Stimulated activated naive CD4-positive, alpha-beta T cell (primary cell): ENCODE measurements around the gene QDPR.
"Not testable (repeated sequence)": the region's sequence is repeated elsewhere in the genome, so short reads cannot be mapped to it uniquely, and the experiment has no call there.

Experiments
- DNase-seq, 6 experiments: peaks; one replicate each; lab custom pipeline; 2025; lab: John Stamatoyannopoulos, UW

Gene QDPR

GRCh38 chr4:17490575-17491059 is 21.3 kb downstream of the QDPR start:
- no peak for DNase-seq

GRCh38 chr4:17489721-17490120 is 22.2 kb downstream of the QDPR start:
- no peak for DNase-seq

- DNase-seq = no peak
Observed at GRCh38 chr4:17489123-17489522, 22.8 kb downstream of the QDPR start.

GRCh38 chr4:17482716-17483115 is 29.2 kb downstream of the QDPR start:
- DNase-seq = no peak

GRCh38 chr4:17480955-17481354 is 30.9 kb downstream of the QDPR start:
- no peak for DNase-seq

- no peak for DNase-seq
Observed at GRCh38 chr4:17480210-17480927, 31.5 kb downstream of the QDPR start.

- DNase-seq = no peak
Observed at GRCh38 chr4:17477774-17478472, 34.0 kb downstream of the QDPR start.

- no peak for DNase-seq
Observed at GRCh38 chr4:17476853-17477252, 35.0 kb downstream of the QDPR start.

- DNase-seq = no peak
Observed at GRCh38 chr4:17475481-17475880, 36.4 kb downstream of the QDPR start.

- DNase-seq = no peak
Observed at GRCh38 chr4:17469931-17470674, 41.8 kb downstream of the QDPR start.

GRCh38 chr4:17468619-17469221 is 43.2 kb downstream of the QDPR start:
- no peak for DNase-seq

GRCh38 chr4:17463606-17464005 is 48.3 kb downstream of the QDPR start:
- no peak for DNase-seq

- no peak for DNase-seq
Observed at GRCh38 chr4:17450269-17450804, 61.6 kb downstream of the QDPR start.

- no peak for DNase-seq
Observed at GRCh38 chr4:17448689-17449088, 63.2 kb downstream of the QDPR start.

GRCh38 chr4:17447675-17448298 is 64.1 kb downstream of the QDPR start:
- peak in 5 of 6 experiments; percentile 10 to 50 (median 31) for DNase-seq

GRCh38 chr4:17447056-17447455 is 64.8 kb downstream of the QDPR start:
- DNase-seq = no peak

GRCh38 chr4:17442477-17442876 is 69.4 kb downstream of the QDPR start:
- DNase-seq = not testable (repeated sequence)

GRCh38 chr4:17437396-17437795 is 74.5 kb downstream of the QDPR start:
- no peak for DNase-seq

GRCh38 chr4:17436750-17437090 is 75.2 kb downstream of the QDPR start:
- no peak for DNase-seq
